OCI-LY7 (cell line): ENCODE data around the gene RBM17.

ENCODE experiments used
- EZH2phosphoT487 ChIP-seq: fragments of 200-600 bp; sonication (generic); IDR thresholded peaks from 2 replicates; pipeline ENCODE4 v1.6.1; 2018; ENCODE audit warnings: low read depth, borderline replicate concordance, mild to moderate bottlenecking, mixed run types, antibody characterized with exemption, low read length, moderate library complexity, mixed read lengths
- TF ChIP-seq, protein P1 (sequence below): fragments of 200-600 bp; sonication (generic); conservative IDR thresholded peaks from 2 replicates; pipeline ENCODE4 v1.5.1; 2014; ENCODE audit warnings: mild to moderate bottlenecking, antibody characterized with exemption, low read length, moderate library complexity, mixed read lengths

DNA sequence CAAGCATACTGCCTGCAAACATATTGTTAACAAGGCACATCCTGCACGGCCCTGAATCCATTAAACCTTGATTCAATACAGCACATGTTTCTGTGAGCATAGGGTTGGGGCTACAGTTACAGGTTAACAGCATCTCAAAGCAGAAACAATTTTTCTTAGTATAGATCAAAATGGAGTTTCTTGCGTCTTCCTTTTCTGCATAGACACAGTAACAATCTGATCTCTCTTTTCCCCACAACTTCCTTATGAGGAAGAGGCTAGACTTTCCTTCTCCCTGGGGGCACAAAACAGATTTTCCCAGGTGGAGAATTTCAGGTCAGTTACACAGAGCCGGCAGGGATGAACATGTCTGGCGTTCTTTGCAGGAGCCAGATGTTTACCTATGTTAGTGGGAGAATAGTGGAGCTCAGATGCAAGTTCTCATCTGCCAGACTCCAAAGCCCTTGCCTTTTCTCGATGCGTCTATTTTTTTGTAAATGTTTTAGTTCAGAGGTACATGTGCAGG, 76.4 kb downstream of the RBM17 start:
- TF ChIP-seq, protein P1, sequence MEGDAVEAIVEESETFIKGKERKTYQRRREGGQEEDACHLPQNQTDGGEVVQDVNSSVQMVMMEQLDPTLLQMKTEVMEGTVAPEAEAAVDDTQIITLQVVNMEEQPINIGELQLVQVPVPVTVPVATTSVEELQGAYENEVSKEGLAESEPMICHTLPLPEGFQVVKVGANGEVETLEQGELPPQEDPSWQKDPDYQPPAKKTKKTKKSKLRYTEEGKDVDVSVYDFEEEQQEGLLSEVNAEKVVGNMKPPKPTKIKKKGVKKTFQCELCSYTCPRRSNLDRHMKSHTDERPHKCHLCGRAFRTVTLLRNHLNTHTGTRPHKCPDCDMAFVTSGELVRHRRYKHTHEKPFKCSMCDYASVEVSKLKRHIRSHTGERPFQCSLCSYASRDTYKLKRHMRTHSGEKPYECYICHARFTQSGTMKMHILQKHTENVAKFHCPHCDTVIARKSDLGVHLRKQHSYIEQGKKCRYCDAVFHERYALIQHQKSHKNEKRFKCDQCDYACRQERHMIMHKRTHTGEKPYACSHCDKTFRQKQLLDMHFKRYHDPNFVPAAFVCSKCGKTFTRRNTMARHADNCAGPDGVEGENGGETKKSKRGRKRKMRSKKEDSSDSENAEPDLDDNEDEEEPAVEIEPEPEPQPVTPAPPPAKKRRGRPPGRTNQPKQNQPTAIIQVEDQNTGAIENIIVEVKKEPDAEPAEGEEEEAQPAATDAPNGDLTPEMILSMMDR = no peak
- no peak for TF ChIP-seq EZH2phosphoT487
